Nephron progenitor cell (in vitro differentiated cells): ENCODE measurements around the gene PSMD13.

ENCODE experiments used
- DNase-seq: peaks from one replicate; pipeline ENCODE4 v3.0.0; 2021
- H3K27ac Mint-ChIP-seq: 2 replicates; pipeline ENCODE4 v1.8.0; 2021; ENCODE audit warnings: mild to moderate bottlenecking, moderate library complexity, mixed read lengths
- H3K27me3 Mint-ChIP-seq: 2 replicates; pipeline ENCODE4 v1.8.0; 2021; ENCODE audit warnings: mild to moderate bottlenecking, low read depth, mixed read lengths; ENCODE audit not compliant: poor library complexity
- H3K36me3 Mint-ChIP-seq: 2 replicates; pipeline ENCODE4 v1.8.0; 2021; ENCODE audit warnings: low read depth, mixed read lengths
- H3K4me1 Mint-ChIP-seq: 2 replicates; pipeline ENCODE4 v1.8.0; 2021; ENCODE audit warnings: mixed read lengths
- H3K4me3 Mint-ChIP-seq: 2 replicates; pipeline ENCODE4 v1.8.0; 2021; ENCODE audit warnings: mild to moderate bottlenecking, moderate library complexity, mixed read lengths
- H3K9me3 Mint-ChIP-seq: 2 replicates; pipeline ENCODE4 v1.8.0; 2021; ENCODE audit warnings: mild to moderate bottlenecking, moderate library complexity, mixed read lengths
- CTCF ChIP-seq: fragments of 200-600 bp; sonication (generic); IDR thresholded peaks from 2 replicates; pipeline ENCODE4 v1.5.0; 2021; ENCODE audit warnings: antibody characterized with exemption

The PSMD13 gene

GRCh38 chr11:211295-211694 is 25.5 kb upstream of the PSMD13 start:
- peaks cover 23% of the 10 kb centered on the region for H3K36me3 Mint-ChIP-seq
- no peaks in the 10 kb centered on the region for H3K27me3 Mint-ChIP-seq
- no peak for TF ChIP-seq CTCF
- peak overlapping the region; percentile 66 for H3K27ac Mint-ChIP-seq
- no peak for DNase-seq
- H3K9me3 Mint-ChIP-seq, result no peaks in the 10 kb centered on the region
- peaks cover 22% of the 10 kb centered on the region for H3K4me1 Mint-ChIP-seq
- peak overlapping the region; percentile 40 for H3K4me3 Mint-ChIP-seq

GRCh38 chr11:211741-212140 is 25.0 kb upstream of the PSMD13 start:
- Mint-ChIP-seq H3K4me1 (peaks cover 18% of the 10 kb centered on the region), H3K27ac (no peak overlapping the region), H3K9me3 (no peaks in the 10 kb centered on the region), H3K36me3 (peaks cover 23% of the 10 kb centered on the region), H3K27me3 (no peaks in the 10 kb centered on the region), H3K4me3 (no peak overlapping the region)
- no peak for DNase-seq
- no peak for TF ChIP-seq CTCF

- no peaks in the 10 kb centered on the region for H3K27me3 Mint-ChIP-seq
- no peak overlapping the region for H3K4me3 Mint-ChIP-seq
- peaks cover 23% of the 10 kb centered on the region for H3K36me3 Mint-ChIP-seq
- H3K4me1 Mint-ChIP-seq, result peaks cover 18% of the 10 kb centered on the region
- TF ChIP-seq CTCF, result no peak
- H3K27ac Mint-ChIP-seq, result no peak overlapping the region
- no peak for DNase-seq
- H3K9me3 Mint-ChIP-seq, result no peaks in the 10 kb centered on the region
These were observed 24.4 kb upstream of the PSMD13 start for GRCh38 chr11:212150-213100.

GRCh38 chr11:213111-213510 is 23.7 kb upstream of the PSMD13 start:
- no peak for TF ChIP-seq CTCF
- Mint-ChIP-seq H3K36me3 (peaks cover 23% of the 10 kb centered on the region), H3K27ac (no peak overlapping the region), H3K27me3 (no peaks in the 10 kb centered on the region), H3K9me3 (no peaks in the 10 kb centered on the region), H3K4me3 (no peak overlapping the region), H3K4me1 (peaks cover 18% of the 10 kb centered on the region)
- no peak for DNase-seq

GRCh38 chr11:214083-214482 is 22.7 kb upstream of the PSMD13 start:
- TF ChIP-seq CTCF, result no peak
- H3K36me3 Mint-ChIP-seq, result peaks cover 23% of the 10 kb centered on the region
- no peak for DNase-seq
- no peak overlapping the region for H3K4me3 Mint-ChIP-seq
- H3K4me1 Mint-ChIP-seq, result peaks cover 16% of the 10 kb centered on the region
- H3K27me3 Mint-ChIP-seq, result no peaks in the 10 kb centered on the region
- no peaks in the 10 kb centered on the region for H3K9me3 Mint-ChIP-seq
- peak overlapping the region; percentile 71 for H3K27ac Mint-ChIP-seq
